ENCODE measurements around the gene ADAMTS17.

Gene ADAMTS17

GRCh38 chr15:100308608-100309007 is 33.2 kb downstream of the ADAMTS17 start:
- Histone ChIP-seq H3K27me3 (ENCODE audit: insufficient read depth, low read depth, severe bottlenecking) (peaks cover 17% of the 10 kb centered on the region), H3K4me3 (ENCODE audit: low read depth, low read length) (no peak overlapping the region), H3K36me3 (no peaks in the 10 kb centered on the region), H3K27ac (no peak overlapping the region), H3K9me3 (ENCODE audit: severe bottlenecking) (peaks cover 10% of the 10 kb centered on the region)
- TF ChIP-seq CTCF (IDR thresholded peaks at IDR 0.05; ENCODE audit: low read depth, low read length), result no peak
- DNase-seq, result no peak

GRCh38 chr15:100308213-100308600 is 33.6 kb downstream of the ADAMTS17 start:
- Histone ChIP-seq H3K4me3 (ENCODE audit: low read depth, low read length) (no peak overlapping the region), H3K27ac (no peak overlapping the region)
- DNase-seq, result no peak

GRCh38 chr15:100307241-100308212 is 34.2 kb downstream of the ADAMTS17 start:
- no peak for DNase-seq
- Histone ChIP-seq H3K4me3 (ENCODE audit: low read depth, low read length) (no peak overlapping the region), H3K27ac (no peak overlapping the region), H3K27me3 (ENCODE audit: insufficient read depth, low read depth, severe bottlenecking) (peaks cover 22% of the 10 kb centered on the region), H3K36me3 (no peaks in the 10 kb centered on the region), H3K9me3 (ENCODE audit: severe bottlenecking) (peaks cover 6% of the 10 kb centered on the region)
- no peak for TF ChIP-seq CTCF (IDR thresholded peaks at IDR 0.05; ENCODE audit: low read depth, low read length)

More at GRCh38 chr15:100308213-100308600, 33.6 kb downstream of the ADAMTS17 start:
- TF ChIP-seq CTCF (IDR thresholded peaks at IDR 0.05; ENCODE audit: low read depth, low read length), result no peak
- Histone ChIP-seq H3K36me3 (no peaks in the 10 kb centered on the region), H3K9me3 (ENCODE audit: severe bottlenecking) (peaks cover 10% of the 10 kb centered on the region), H3K27me3 (ENCODE audit: insufficient read depth, low read depth, severe bottlenecking) (peaks cover 21% of the 10 kb centered on the region)

- no peak overlapping the region for H3K27ac ChIP-seq
- TF ChIP-seq CTCF (IDR thresholded peaks at IDR 0.05; ENCODE audit: low read depth, low read length), result no peak
Observed at GRCh38 chr15:100306098-100306497, 35.7 kb downstream of the ADAMTS17 start.

GRCh38 chr15:100301910-100302431 is 39.8 kb downstream of the ADAMTS17 start:
- no peak for TF ChIP-seq CTCF (IDR thresholded peaks at IDR 0.05; ENCODE audit: low read depth, low read length)
- H3K27ac ChIP-seq, result no peak overlapping the region
- H3K36me3 ChIP-seq, result no peaks in the 10 kb centered on the region
- H3K27me3 ChIP-seq (ENCODE audit: insufficient read depth, low read depth, severe bottlenecking), result peaks cover 9% of the 10 kb centered on the region
- no peaks in the 10 kb centered on the region for H3K9me3 ChIP-seq (ENCODE audit: severe bottlenecking)
- no peak for DNase-seq
- H3K4me3 ChIP-seq (ENCODE audit: low read depth, low read length), result no peak overlapping the region

More at GRCh38 chr15:100306098-100306497, 35.7 kb downstream of the ADAMTS17 start:
- no peaks in the 10 kb centered on the region for H3K9me3 ChIP-seq (ENCODE audit: severe bottlenecking)
- H3K4me3 ChIP-seq (ENCODE audit: low read depth, low read length), result no peak overlapping the region
- H3K36me3 ChIP-seq, result no peaks in the 10 kb centered on the region
- no peak for DNase-seq
- peaks cover 18% of the 10 kb centered on the region for H3K27me3 ChIP-seq (ENCODE audit: insufficient read depth, low read depth, severe bottlenecking)
